Measurements from ENCODE around the gene FXYD3.
"Not testable (repeated sequence)": the region's sequence is repeated elsewhere in the genome, so short reads cannot be mapped to it uniquely, and the experiment has no call there.

FXYD3 gene

GRCh38 chr19:35086455-35086854 lies 29.2 kb upstream of the FXYD3 start:
- no peak for DNase-seq (ENCODE audit: low spot score)

GRCh38 chr19:35087393-35087792 lies 28.2 kb upstream of the FXYD3 start:
- DNase-seq (ENCODE audit: low spot score): no peak

- DNase-seq (ENCODE audit: low spot score): peak; percentile 91
These were observed 27.3 kb upstream of the FXYD3 start for GRCh38 chr19:35088131-35088913.

- no peak for DNase-seq (ENCODE audit: low spot score)
These were observed 26.1 kb upstream of the FXYD3 start for GRCh38 chr19:35089554-35089953.

GRCh38 chr19:35090160-35090505 lies 25.5 kb upstream of the FXYD3 start:
- no peak for DNase-seq (ENCODE audit: low spot score)

GRCh38 chr19:35090506-35091214 lies 25.0 kb upstream of the FXYD3 start:
- DNase-seq (ENCODE audit: low spot score): peak; percentile 88

GRCh38 chr19:35093430-35093829 lies 22.2 kb upstream of the FXYD3 start:
- no peak for DNase-seq (ENCODE audit: low spot score)

GRCh38 chr19:35093941-35094647 lies 21.5 kb upstream of the FXYD3 start:
- DNase-seq (ENCODE audit: low spot score): no peak

- DNase-seq (ENCODE audit: low spot score): no peak
These were observed 21.0 kb upstream of the FXYD3 start for GRCh38 chr19:35094656-35095055.

GRCh38 chr19:35095667-35096368 lies 19.8 kb upstream of the FXYD3 start:
- no peak for DNase-seq (ENCODE audit: low spot score)

GRCh38 chr19:35098413-35099049 lies 17.1 kb upstream of the FXYD3 start:
- DNase-seq (ENCODE audit: low spot score): no peak

GRCh38 chr19:35099155-35099896 lies 16.3 kb upstream of the FXYD3 start:
- DNase-seq (ENCODE audit: low spot score): no peak

- no peak for DNase-seq (ENCODE audit: low spot score)
These were observed 15.7 kb upstream of the FXYD3 start for GRCh38 chr19:35099897-35100275.

GRCh38 chr19:35100588-35101533 lies 14.8 kb upstream of the FXYD3 start:
- no peak for DNase-seq (ENCODE audit: low spot score)

GRCh38 chr19:35101949-35102348 lies 13.7 kb upstream of the FXYD3 start:
- not testable (repeated sequence) for DNase-seq (ENCODE audit: low spot score)

- not testable (repeated sequence) for DNase-seq (ENCODE audit: low spot score)
These were observed 12.0 kb upstream of the FXYD3 start for GRCh38 chr19:35103614-35104013.

- no peak for DNase-seq (ENCODE audit: low spot score)
These were observed 11.3 kb upstream of the FXYD3 start for GRCh38 chr19:35104361-35104760.

- DNase-seq (ENCODE audit: low spot score): no peak
These were observed 10.6 kb upstream of the FXYD3 start for GRCh38 chr19:35105047-35105410.

- DNase-seq (ENCODE audit: low spot score): no peak
These were observed 10.0 kb upstream of the FXYD3 start for GRCh38 chr19:35105411-35106290.

Measured in AG08396 (cell line).